Adrenal gland (tissue), 5 donors: ENCODE data around the gene LILRA6.
"Not testable (repeated sequence)": the region's sequence is repeated elsewhere in the genome, so short reads cannot be mapped to it uniquely, and the experiment has no call there.

Source experiments
- CTCF ChIP-seq, 6 experiments: fragments of 450-650 bp in 4 of 6; fragments of 200-600 bp in 2 of 6; sonication (generic) in 1 of 6; IDR thresholded peaks; 1 replicate in 5 of 6; 2 replicates in 1 of 6; pipeline versions ENCODE4 v1.5.1 to v1.8.0; 2016 to 2021; ENCODE audit warnings: antibody characterized with exemption in 6 of 6, mild to moderate bottlenecking in 2 of 6, moderate library complexity in 1 of 6
- POLR2A ChIP-seq, 2 donors: fragments of 450-650 bp; IDR thresholded peaks; one replicate each; pipeline ENCODE4 v1.6.1; 2017; ENCODE audit warnings: antibody characterized with exemption in 2 of 2, mild to moderate bottlenecking in 2 of 2, moderate library complexity in 1 of 2
- donor health status: DM: no; HTN: no; CAD: no.

GRCh38 chr19:54223277-54223936, 19.2 kb downstream of the LILRA6 start:
- not testable (repeated sequence) for TF ChIP-seq CTCF, POLR2A (IDR thresholded peaks at IDR 0.05)
